ENCODE data around the gene NXF1. TPM values are rescaled to one million over a fixed set of nuclear protein-coding genes. Genes with fewer than 3 reads are reported as not detected.

The NXF1 gene
- total RNA-seq (2022; extraction: Qiagen RNA extraction; ENCODE audit: low read depth), result 44.6 to 59.3 TPM (median 53.9 TPM) in 5 replicates

GRCh38 chr11:62805076-62805892 lies at the start of gene NXF1:
NXF1 (minus strand) TSS chr11:62805440; CDS start chr11:62805356, 84 bp downstream.

GRCh38 chr11:62839050-62839945 lies 34.1 kb upstream of the NXF1 start, which contains the start of gene WDR74:
WDR74 (minus strand) TSS chr11:62839590; CDS start chr11:62839570, 20 bp downstream.

GRCh38 chr11:62832336-62833234 lies 27.3 kb upstream of the NXF1 start, which contains the start of gene TEX54:
TEX54 (minus strand) TSS chr11:62832841.

GRCh38 chr11:62831520-62832335 lies 26.5 kb upstream of the NXF1 start, which contains the start of gene STX5:
STX5 (minus strand) TSS chr11:62832051; CDS start chr11:62831243, 808 bp downstream.

GRCh38 chr11:62791501-62792201 lies 13.6 kb downstream of the NXF1 start, which contains the start of gene TMEM223:
TMEM223 (minus strand) TSS chr11:62792006; CDS start chr11:62791994, 12 bp downstream.

GRCh38 chr11:62787005-62787759 lies 18.1 kb downstream of the NXF1 start, which contains the start of gene TMEM179B:
TMEM179B (plus strand) TSS chr11:62787402; CDS start chr11:62787432, 30 bp downstream.

GRCh38 chr11:62771144-62772021 lies 33.9 kb downstream of the NXF1 start, which contains the start of gene TAF6L:
TAF6L (plus strand) TSS chr11:62771396; CDS start chr11:62775784, 4,388 bp downstream.

GRCh38 chr11:62753736-62754603 lies 51.3 kb downstream of the NXF1 start, which contains the start of gene ZBTB3:
ZBTB3 (minus strand) TSS chr11:62754160; CDS start chr11:62753664, 496 bp downstream.

Other genes with a start within 250 kb of the NXF1 start
- 1,927 to 2,090 TPM (median 2,005 TPM) in 5 replicates for gene EEF1G, start 231.5 kb downstream of the NXF1 start, total RNA-seq (2022; extraction: Qiagen RNA extraction; ENCODE audit: low read depth)
- 11.7 to 16.4 TPM (median 14.8 TPM) in 5 replicates for gene TUT1, start 213.9 kb downstream of the NXF1 start, total RNA-seq (2022; extraction: Qiagen RNA extraction; ENCODE audit: low read depth)
- gene MTA2, start 203.6 kb downstream of the NXF1 start, total RNA-seq (2022; extraction: Qiagen RNA extraction; ENCODE audit: low read depth), result 87.0 to 95.9 TPM (median 89.9 TPM) in 5 replicates
- 17.4 to 24.3 TPM (median 23.3 TPM) in 5 replicates for gene EML3, start 192.7 kb downstream of the NXF1 start, total RNA-seq (2022; extraction: Qiagen RNA extraction; ENCODE audit: low read depth)
- gene ROM1, start 192.2 kb downstream of the NXF1 start, total RNA-seq (2022; extraction: Qiagen RNA extraction; ENCODE audit: low read depth), result 4.0 to 5.3 TPM (median 4.4 TPM) in 5 replicates
- 46.5 to 57.3 TPM (median 51.6 TPM) in 5 replicates for gene B3GAT3, start 183.5 kb downstream of the NXF1 start, total RNA-seq (2022; extraction: Qiagen RNA extraction; ENCODE audit: low read depth)
- 260 to 286 TPM (median 272 TPM) in 5 replicates for gene GANAB, start 158.8 kb downstream of the NXF1 start, total RNA-seq (2022; extraction: Qiagen RNA extraction; ENCODE audit: low read depth)
- 18.1 to 23.5 TPM (median 21.1 TPM) in 5 replicates for gene INTS5, start 152.1 kb downstream of the NXF1 start, total RNA-seq (2022; extraction: Qiagen RNA extraction; ENCODE audit: low read depth)
- gene C11orf98, start 140.2 kb downstream of the NXF1 start, total RNA-seq (2022; extraction: Qiagen RNA extraction; ENCODE audit: low read depth), result 134 to 147 TPM (median 144 TPM) in 5 replicates
- 12.2 to 16.7 TPM (median 15.5 TPM) in 5 replicates for gene CSKMT, start 140.1 kb downstream of the NXF1 start, total RNA-seq (2022; extraction: Qiagen RNA extraction; ENCODE audit: low read depth)
- 25.7 to 36.5 TPM (median 31.8 TPM) in 5 replicates for gene UQCC3, start 133.8 kb downstream of the NXF1 start, total RNA-seq (2022; extraction: Qiagen RNA extraction; ENCODE audit: low read depth)
- 4.4 to 6.6 TPM (median 5.4 TPM) in 5 replicates for gene LBHD1, start 133.2 kb downstream of the NXF1 start, total RNA-seq (2022; extraction: Qiagen RNA extraction; ENCODE audit: low read depth)
- 103 to 124 TPM (median 116 TPM) in 5 replicates for gene UBXN1, start 126.4 kb downstream of the NXF1 start, total RNA-seq (2022; extraction: Qiagen RNA extraction; ENCODE audit: low read depth)
- 0.03 to 0.15 TPM (median 0.12 TPM) in 3 of 5 replicates, not detected in the others for gene LRRN4CL, start 115.9 kb downstream of the NXF1 start, total RNA-seq (2022; extraction: Qiagen RNA extraction; ENCODE audit: low read depth)
- gene BSCL2, start 98.0 kb downstream of the NXF1 start, total RNA-seq (2022; extraction: Qiagen RNA extraction; ENCODE audit: low read depth), result 59.2 to 86.7 TPM (median 72.8 TPM) in 5 replicates
- gene GNG3, start 97.8 kb downstream of the NXF1 start, total RNA-seq (2022; extraction: Qiagen RNA extraction; ENCODE audit: low read depth), result not detected in 5 replicates
- gene HNRNPUL2, start 78.0 kb downstream of the NXF1 start, total RNA-seq (2022; extraction: Qiagen RNA extraction; ENCODE audit: low read depth), result 38.4 to 45.9 TPM (median 43.9 TPM) in 5 replicates
- 25.6 to 36.9 TPM (median 35.6 TPM) in 5 replicates for gene TTC9C, start 77.0 kb downstream of the NXF1 start, total RNA-seq (2022; extraction: Qiagen RNA extraction; ENCODE audit: low read depth)
- gene ZBTB3, start 51.3 kb downstream of the NXF1 start, total RNA-seq (2022; extraction: Qiagen RNA extraction; ENCODE audit: low read depth), result 2.1 to 2.5 TPM (median 2.1 TPM) in 5 replicates
- 167 to 186 TPM (median 179 TPM) in 5 replicates for gene POLR2G, start 43.9 kb downstream of the NXF1 start, total RNA-seq (2022; extraction: Qiagen RNA extraction; ENCODE audit: low read depth)
- 14.1 to 17.7 TPM (median 15.2 TPM) in 5 replicates for gene TAF6L, start 34.0 kb downstream of the NXF1 start, total RNA-seq (2022; extraction: Qiagen RNA extraction; ENCODE audit: low read depth)
- 66.9 to 93.0 TPM (median 81.2 TPM) in 5 replicates for gene TMEM179B, start 18.0 kb downstream of the NXF1 start, total RNA-seq (2022; extraction: Qiagen RNA extraction; ENCODE audit: low read depth)
- 19.0 to 29.4 TPM (median 27.1 TPM) in 5 replicates for gene TMEM223, start 13.4 kb downstream of the NXF1 start, total RNA-seq (2022; extraction: Qiagen RNA extraction; ENCODE audit: low read depth)
- gene STX5, start 26.6 kb upstream of the NXF1 start, total RNA-seq (2022; extraction: Qiagen RNA extraction; ENCODE audit: low read depth), result 20.5 to 28.2 TPM (median 26.0 TPM) in 5 replicates
- not detected in 5 replicates for gene TEX54, start 27.4 kb upstream of the NXF1 start, total RNA-seq (2022; extraction: Qiagen RNA extraction; ENCODE audit: low read depth)
- 80.1 to 88.6 TPM (median 84.8 TPM) in 5 replicates for gene WDR74, start 34.1 kb upstream of the NXF1 start, total RNA-seq (2022; extraction: Qiagen RNA extraction; ENCODE audit: low read depth)
- 929 to 1,086 TPM (median 982 TPM) in 5 replicates for gene SLC3A2, start 75.5 kb upstream of the NXF1 start, total RNA-seq (2022; extraction: Qiagen RNA extraction; ENCODE audit: low read depth)
- gene CHRM1, start 115.9 kb upstream of the NXF1 start, total RNA-seq (2022; extraction: Qiagen RNA extraction; ENCODE audit: low read depth), result 0.03 to 0.11 TPM (median 0.04 TPM) in 3 of 5 replicates, not detected in the others
- not detected in 5 replicates for gene SLC22A6, start 179.5 kb upstream of the NXF1 start, total RNA-seq (2022; extraction: Qiagen RNA extraction; ENCODE audit: low read depth)
- gene SLC22A8, start 210.4 kb upstream of the NXF1 start, total RNA-seq (2022; extraction: Qiagen RNA extraction; ENCODE audit: low read depth), result not detected in 5 replicates

Measured in A549 treated with DMSO at 1 μM for 4 hours (cell line).